Measurements from ENCODE around the gene NF1.

NF1 gene

GRCh38 chr17:31296142-31296541 is 201.4 kb downstream of the NF1 start:
- no peaks in the 10 kb centered on the region for H4K20me1 ChIP-seq (ENCODE audit: low read depth, low read length)
- no peak overlapping the region for H3K4me3 ChIP-seq (ENCODE audit: insufficient read depth, low read length, poor library complexity, severe bottlenecking)
- H3K9ac ChIP-seq (ENCODE audit: low read length), result no peak overlapping the region
- no peaks in the 10 kb centered on the region for H3K9me3 ChIP-seq (ENCODE audit: insufficient read depth, low read length)
- H3K4me2 ChIP-seq (ENCODE audit: low read depth, low read length, poor library complexity, severe bottlenecking), result no peak overlapping the region
- H3K79me2 ChIP-seq (ENCODE audit: insufficient read depth, low read length), result no peaks in the 10 kb centered on the region
- H3K36me3 ChIP-seq (ENCODE audit: low read length), result no peaks in the 10 kb centered on the region
- no peak overlapping the region for H3K27ac ChIP-seq (ENCODE audit: low read depth, low read length)
- H2AFZ ChIP-seq (ENCODE audit: low read depth, low read length, severe bottlenecking), result no peak overlapping the region
- no peaks in the 10 kb centered on the region for H3K27me3 ChIP-seq (ENCODE audit: low read length)
- no peak for TF ChIP-seq CTCF (IDR thresholded peaks at IDR 0.05; ENCODE audit: insufficient read depth, low read length, poor library complexity, severe bottlenecking)
- no peak for TF ChIP-seq EZH2phosphoT487 (conservative IDR thresholded peaks at IDR 0.05; ENCODE audit: low read length)
- H3K9me2 ChIP-seq (replicated peaks; ENCODE audit: insufficient read depth, low read length), result no peaks in the 10 kb centered on the region
- peaks cover 5% of the 10 kb centered on the region; the same call in 1 of the 2 replicates for H3F3A ChIP-seq (ENCODE audit: insufficient read depth)

GRCh38 chr17:31297090-31297489 is 202.3 kb downstream of the NF1 start, which contains the start of gene OMG:
Gene OMG (minus strand): TSS chr17:31297239. CDS start chr17:31296331, 908 bp downstream.
- peaks cover 8% of the 10 kb centered on the region; the same call in 1 of the 2 replicates for H3F3A ChIP-seq (ENCODE audit: insufficient read depth)
- no peak within 1 kb of the TSS for H3K4me2 ChIP-seq (ENCODE audit: low read depth, low read length, poor library complexity, severe bottlenecking)
- H3K27me3 ChIP-seq (ENCODE audit: low read length), result no peaks in the 10 kb centered on the region
- TF ChIP-seq EZH2phosphoT487 (conservative IDR thresholded peaks at IDR 0.05; ENCODE audit: low read length) (no peak), CTCF (IDR thresholded peaks at IDR 0.05; ENCODE audit: insufficient read depth, low read length, poor library complexity, severe bottlenecking) (no peak)
- no peaks in the 10 kb centered on the region for H3K36me3 ChIP-seq (ENCODE audit: low read length)
- H2AFZ ChIP-seq (ENCODE audit: low read depth, low read length, severe bottlenecking), result no peak within 1 kb of the TSS
- no peaks in the 10 kb centered on the region for H3K9me2 ChIP-seq (replicated peaks; ENCODE audit: insufficient read depth, low read length)
- no peaks in the 10 kb centered on the region for H3K79me2 ChIP-seq (ENCODE audit: insufficient read depth, low read length)
- no peak within 1 kb of the TSS for H3K4me3 ChIP-seq (ENCODE audit: insufficient read depth, low read length, poor library complexity, severe bottlenecking)
- H3K27ac ChIP-seq (ENCODE audit: low read depth, low read length), result no peak within 1 kb of the TSS
- H3K9me3 ChIP-seq (ENCODE audit: insufficient read depth, low read length), result no peaks in the 10 kb centered on the region
- H4K20me1 ChIP-seq (ENCODE audit: low read depth, low read length), result no peaks in the 10 kb centered on the region
- H3K9ac ChIP-seq (ENCODE audit: low read length), result no peak within 1 kb of the TSS

GRCh38 chr17:31299624-31300023 is 204.8 kb downstream of the NF1 start:
- no peak overlapping the region for H2AFZ ChIP-seq (ENCODE audit: low read depth, low read length, severe bottlenecking)
- no peaks in the 10 kb centered on the region for H3K9me3 ChIP-seq (ENCODE audit: insufficient read depth, low read length)
- no peak overlapping the region for H3K4me3 ChIP-seq (ENCODE audit: insufficient read depth, low read length, poor library complexity, severe bottlenecking)
- H3K79me2 ChIP-seq (ENCODE audit: insufficient read depth, low read length), result no peaks in the 10 kb centered on the region; the same call in 1 of the 2 replicates
- TF ChIP-seq EZH2phosphoT487 (conservative IDR thresholded peaks at IDR 0.05; ENCODE audit: low read length) (no peak), CTCF (IDR thresholded peaks at IDR 0.05; ENCODE audit: insufficient read depth, low read length, poor library complexity, severe bottlenecking) (no peak)
- H3K27ac ChIP-seq (ENCODE audit: low read depth, low read length), result no peak overlapping the region
- no peaks in the 10 kb centered on the region for H3K27me3 ChIP-seq (ENCODE audit: low read length)
- H3F3A ChIP-seq (ENCODE audit: insufficient read depth), result peaks cover 20% of the 10 kb centered on the region; the same call in 1 of the 2 replicates
- H3K9me2 ChIP-seq (replicated peaks; ENCODE audit: insufficient read depth, low read length), result no peaks in the 10 kb centered on the region
- H4K20me1 ChIP-seq (ENCODE audit: low read depth, low read length), result no peaks in the 10 kb centered on the region
- H3K36me3 ChIP-seq (ENCODE audit: low read length), result peaks cover 18% of the 10 kb centered on the region
- no peak overlapping the region for H3K9ac ChIP-seq (ENCODE audit: low read length)
- H3K4me2 ChIP-seq (ENCODE audit: low read depth, low read length, poor library complexity, severe bottlenecking), result no peak overlapping the region

Measured in SU-DHL-6 (cell line).